HG02571 (cell line): ENCODE measurements around the gene CTH.
"Not testable (repeated sequence)": the region's sequence is repeated elsewhere in the genome, so short reads cannot be mapped to it uniquely, and the experiment has no call there.

Experiments
- ATAC-seq: cut with Tn5 transposase; IDR thresholded peaks from one replicate; pipeline ENCODE4 v1.9.1; 2021; ENCODE audit warnings: mild to moderate bottlenecking, moderate library complexity; ENCODE audit not compliant: unreplicated experiment

The CTH gene

GRCh38 chr1:70449049-70449448 is 38.0 kb downstream of the CTH start:
- ATAC-seq = no peak

- ATAC-seq = not testable (repeated sequence)
These were observed 41.3 kb downstream of the CTH start for GRCh38 chr1:70452164-70452939.

- ATAC-seq = no peak
These were observed 44.2 kb downstream of the CTH start for GRCh38 chr1:70455291-70455690.

- ATAC-seq = no peak
These were observed 47.1 kb downstream of the CTH start for GRCh38 chr1:70458131-70458530.

- no peak for ATAC-seq
These were observed 48.6 kb downstream of the CTH start for GRCh38 chr1:70459496-70460225.

GRCh38 chr1:70460740-70461713 is 50.0 kb downstream of the CTH start:
- not testable (repeated sequence) for ATAC-seq

GRCh38 chr1:70462611-70463010 is 51.5 kb downstream of the CTH start:
- no peak for ATAC-seq

- no peak for ATAC-seq
These were observed 54.8 kb downstream of the CTH start for GRCh38 chr1:70465911-70466310.

GRCh38 chr1:70467531-70467930 is 56.5 kb downstream of the CTH start:
- ATAC-seq = no peak

GRCh38 chr1:70468180-70468579 is 57.1 kb downstream of the CTH start:
- no peak for ATAC-seq

GRCh38 chr1:70469184-70469583 is 58.1 kb downstream of the CTH start:
- not testable (repeated sequence) for ATAC-seq

- ATAC-seq = no peak
These were observed 64.0 kb downstream of the CTH start for GRCh38 chr1:70475023-70475422.

- ATAC-seq = no peak
These were observed 66.0 kb downstream of the CTH start for GRCh38 chr1:70477090-70477489.

- not testable (repeated sequence) for ATAC-seq
These were observed 66.8 kb downstream of the CTH start for GRCh38 chr1:70477905-70478304.

- no peak for ATAC-seq
These were observed 72.3 kb downstream of the CTH start for GRCh38 chr1:70483342-70483741.

- no peak for ATAC-seq
These were observed 74.6 kb downstream of the CTH start for GRCh38 chr1:70485624-70486023.

GRCh38 chr1:70486676-70487458 is 75.8 kb downstream of the CTH start:
- ATAC-seq = no peak

GRCh38 chr1:70487459-70487815 is 76.4 kb downstream of the CTH start:
- ATAC-seq = no peak

GRCh38 chr1:70487910-70488665 is 77.0 kb downstream of the CTH start:
- ATAC-seq = no peak
